ENCODE data around the gene KRT4. TPM values are rescaled to one million over a fixed set of nuclear protein-coding genes. Genes with fewer than 3 reads are reported as not detected.

KRT4 gene
- total and polyA plus RNA-seq, 2 experiments from 2014 or later = not detected

DNA sequence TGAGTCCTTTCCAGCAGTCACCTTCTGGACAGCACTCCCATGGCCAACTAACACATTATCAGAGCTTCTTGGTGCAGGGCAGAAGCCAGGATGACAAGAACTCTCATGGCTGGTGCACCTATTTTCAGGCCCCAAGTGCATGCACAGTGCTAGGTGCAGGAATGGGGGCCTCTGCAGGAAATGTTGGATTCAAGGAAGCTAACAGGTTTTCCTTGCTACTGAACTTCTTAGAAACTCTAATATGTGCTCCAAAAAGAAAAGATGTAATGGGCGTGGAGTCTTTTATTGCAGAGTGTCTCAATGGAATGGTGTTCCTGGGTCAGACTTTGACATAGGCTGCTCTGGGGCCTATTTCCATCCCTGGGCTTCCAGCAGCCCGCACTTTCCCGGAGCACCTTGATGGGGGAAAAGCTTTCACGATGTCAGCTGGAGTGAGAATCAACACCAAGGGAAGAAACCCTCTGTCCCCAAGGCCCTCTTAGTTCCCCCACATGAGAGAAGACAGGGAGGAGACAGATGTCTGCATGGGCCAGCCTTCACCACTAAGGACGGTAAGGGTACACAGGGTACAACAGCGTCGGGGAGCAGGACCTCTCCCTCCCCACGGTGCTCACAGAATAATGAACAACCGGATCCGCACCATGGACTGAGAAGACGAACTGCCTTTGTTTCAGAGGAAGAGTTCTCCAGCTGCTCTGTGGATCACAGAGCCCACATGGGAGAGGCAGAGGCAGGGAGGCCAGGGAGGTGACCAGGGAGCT, 24.9 kb downstream of the KRT4 start:
- DNase-seq (ENCODE audit: low read depth in 1 of 2, low spot score in 1 of 2) = no peak

DNA sequence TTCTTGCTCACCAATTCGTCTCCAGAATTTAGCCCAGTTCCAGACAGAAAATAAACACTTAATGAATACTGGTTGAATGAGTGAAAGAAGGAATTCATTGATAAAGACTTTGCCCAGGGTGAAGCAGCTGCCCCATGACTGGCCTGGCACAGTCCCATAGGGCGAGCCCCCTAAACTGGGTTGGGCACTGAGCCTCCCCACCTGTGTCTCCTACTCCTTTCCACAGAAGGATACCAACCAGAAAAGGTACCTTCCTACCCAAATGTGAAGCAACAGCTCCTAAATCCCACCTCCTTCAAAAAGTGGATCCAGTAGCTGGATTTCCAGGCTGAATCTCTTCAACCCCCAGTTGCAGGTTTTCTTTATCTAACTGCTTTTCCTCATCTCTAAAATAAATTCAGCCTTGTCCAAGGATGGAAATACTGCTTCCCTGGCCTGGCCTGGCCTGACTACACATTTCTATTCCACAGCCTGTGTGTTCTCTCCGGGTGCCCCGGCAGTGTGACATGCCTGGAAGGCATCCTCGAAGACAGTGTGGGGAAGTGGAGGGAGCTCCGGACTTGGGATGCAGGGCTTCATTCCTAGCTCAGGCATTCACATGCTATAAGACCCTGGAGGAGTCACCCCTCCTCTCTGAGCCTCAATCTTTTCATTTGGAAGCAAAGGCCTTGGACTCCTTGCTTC, 25.6 kb downstream of the KRT4 start:
- peaks cover 46% of the 10 kb centered on the region for H3K27me3 ChIP-seq
- no peak for DNase-seq (ENCODE audit: low read depth in 1 of 2, low spot score in 1 of 2)
- H3K4me1 ChIP-seq (ENCODE audit: low read depth) = no peaks in the 10 kb centered on the region
- H3K4me3 ChIP-seq = no peak overlapping the region
- TF ChIP-seq, protein P1, sequence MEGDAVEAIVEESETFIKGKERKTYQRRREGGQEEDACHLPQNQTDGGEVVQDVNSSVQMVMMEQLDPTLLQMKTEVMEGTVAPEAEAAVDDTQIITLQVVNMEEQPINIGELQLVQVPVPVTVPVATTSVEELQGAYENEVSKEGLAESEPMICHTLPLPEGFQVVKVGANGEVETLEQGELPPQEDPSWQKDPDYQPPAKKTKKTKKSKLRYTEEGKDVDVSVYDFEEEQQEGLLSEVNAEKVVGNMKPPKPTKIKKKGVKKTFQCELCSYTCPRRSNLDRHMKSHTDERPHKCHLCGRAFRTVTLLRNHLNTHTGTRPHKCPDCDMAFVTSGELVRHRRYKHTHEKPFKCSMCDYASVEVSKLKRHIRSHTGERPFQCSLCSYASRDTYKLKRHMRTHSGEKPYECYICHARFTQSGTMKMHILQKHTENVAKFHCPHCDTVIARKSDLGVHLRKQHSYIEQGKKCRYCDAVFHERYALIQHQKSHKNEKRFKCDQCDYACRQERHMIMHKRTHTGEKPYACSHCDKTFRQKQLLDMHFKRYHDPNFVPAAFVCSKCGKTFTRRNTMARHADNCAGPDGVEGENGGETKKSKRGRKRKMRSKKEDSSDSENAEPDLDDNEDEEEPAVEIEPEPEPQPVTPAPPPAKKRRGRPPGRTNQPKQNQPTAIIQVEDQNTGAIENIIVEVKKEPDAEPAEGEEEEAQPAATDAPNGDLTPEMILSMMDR (IDR thresholded peaks at IDR 0.05; ENCODE audit: low read depth, low read length) = no peak
- H3K9me3 ChIP-seq (ENCODE audit: low read depth) = no peaks in the 10 kb centered on the region
- no peaks in the 10 kb centered on the region for H3K36me3 ChIP-seq
- H3K27ac ChIP-seq = no peak overlapping the region

More for the DNA sequence above, 24.9 kb downstream of the KRT4 start:
- peaks cover 40% of the 10 kb centered on the region for H3K27me3 ChIP-seq
- H3K4me3 ChIP-seq = no peak overlapping the region
- H3K27ac ChIP-seq = no peak overlapping the region
- no peaks in the 10 kb centered on the region for H3K36me3 ChIP-seq
- TF ChIP-seq, protein P1 (IDR thresholded peaks at IDR 0.05; ENCODE audit: low read depth, low read length) = no peak
- no peaks in the 10 kb centered on the region for H3K4me1 ChIP-seq (ENCODE audit: low read depth)
- H3K9me3 ChIP-seq (ENCODE audit: low read depth) = no peaks in the 10 kb centered on the region

DNA sequence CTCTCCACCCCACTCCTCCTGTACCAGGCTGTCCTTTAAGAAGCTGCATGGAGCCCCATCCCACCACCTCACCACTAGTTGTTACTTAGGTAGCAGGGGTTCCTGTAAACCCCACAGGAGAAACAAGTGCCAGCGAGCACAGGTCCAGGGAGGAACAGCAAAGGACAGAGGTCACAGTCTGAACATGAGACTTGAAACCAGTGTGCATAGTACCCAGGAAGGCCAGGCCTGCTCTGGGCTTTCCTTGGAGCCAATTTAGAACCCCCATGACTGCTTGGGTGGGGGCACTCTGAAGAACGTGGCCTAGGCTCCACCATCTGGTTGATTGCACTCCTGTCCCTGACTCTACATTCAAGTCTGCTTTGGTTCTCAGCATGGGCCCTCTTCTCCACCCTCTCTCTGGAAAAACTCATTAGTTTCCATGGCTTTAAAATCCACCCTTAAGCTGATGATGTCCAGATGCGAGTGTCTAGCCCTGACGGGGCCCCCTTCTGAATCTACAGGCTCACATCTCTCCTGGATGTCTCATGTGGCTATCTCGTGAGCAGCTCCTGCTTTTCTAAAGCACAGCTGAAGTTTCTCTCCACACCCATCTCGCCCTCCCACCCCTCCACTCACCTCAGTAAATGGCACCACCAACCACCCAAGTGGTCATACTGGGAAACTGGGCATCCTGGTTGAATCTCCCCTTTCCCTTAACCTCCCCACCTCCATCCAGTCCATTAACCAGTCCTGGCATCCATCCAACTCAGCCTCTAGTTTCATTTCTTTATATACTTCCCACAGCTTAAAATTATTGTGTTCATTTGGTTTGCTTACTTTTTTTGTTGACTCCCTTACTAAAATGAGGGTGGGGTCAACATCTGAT, 26.4 kb downstream of the KRT4 start:
- Histone ChIP-seq H3K27me3 (peaks cover 39% of the 10 kb centered on the region), H3K4me1 (ENCODE audit: low read depth) (no peaks in the 10 kb centered on the region), H3K27ac (no peak overlapping the region), H3K9me3 (ENCODE audit: low read depth) (no peaks in the 10 kb centered on the region), H3K4me3 (no peak overlapping the region), H3K36me3 (no peaks in the 10 kb centered on the region)
- DNase-seq (ENCODE audit: low read depth in 1 of 2, low spot score in 1 of 2) = no peak
- TF ChIP-seq, protein P1 (IDR thresholded peaks at IDR 0.05; ENCODE audit: low read depth, low read length) = no peak

DNA sequence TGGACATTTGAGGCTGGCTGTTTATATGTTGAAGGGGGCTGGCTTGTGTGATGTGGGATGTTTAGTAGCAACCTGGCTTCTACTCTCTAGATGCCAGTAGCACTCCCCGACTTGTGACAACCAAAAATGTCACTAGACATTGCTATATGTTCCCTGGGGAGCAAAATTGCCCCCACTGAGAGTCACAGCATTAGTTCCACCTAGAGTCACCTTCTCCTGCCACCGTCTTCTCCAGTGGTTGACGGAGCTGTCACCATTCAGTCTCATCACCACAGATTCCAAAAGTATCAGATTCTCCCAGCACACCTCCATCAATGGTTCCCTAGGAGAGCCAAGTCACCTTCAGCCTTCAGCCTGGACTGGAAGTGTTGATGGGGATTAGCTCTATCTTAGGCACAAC, 29.0 kb downstream of the KRT4 start:
- H3K9me3 ChIP-seq (ENCODE audit: low read depth) = no peaks in the 10 kb centered on the region
- no peak overlapping the region for H3K4me3 ChIP-seq
- H3K4me1 ChIP-seq (ENCODE audit: low read depth) = no peaks in the 10 kb centered on the region
- no peaks in the 10 kb centered on the region for H3K36me3 ChIP-seq
- H3K27me3 ChIP-seq = peaks cover 43% of the 10 kb centered on the region
- TF ChIP-seq, protein P1 (IDR thresholded peaks at IDR 0.05; ENCODE audit: low read depth, low read length) = no peak
- DNase-seq (ENCODE audit: low read depth in 1 of 2, low spot score in 1 of 2) = no peak
- H3K27ac ChIP-seq = no peak overlapping the region

DNA sequence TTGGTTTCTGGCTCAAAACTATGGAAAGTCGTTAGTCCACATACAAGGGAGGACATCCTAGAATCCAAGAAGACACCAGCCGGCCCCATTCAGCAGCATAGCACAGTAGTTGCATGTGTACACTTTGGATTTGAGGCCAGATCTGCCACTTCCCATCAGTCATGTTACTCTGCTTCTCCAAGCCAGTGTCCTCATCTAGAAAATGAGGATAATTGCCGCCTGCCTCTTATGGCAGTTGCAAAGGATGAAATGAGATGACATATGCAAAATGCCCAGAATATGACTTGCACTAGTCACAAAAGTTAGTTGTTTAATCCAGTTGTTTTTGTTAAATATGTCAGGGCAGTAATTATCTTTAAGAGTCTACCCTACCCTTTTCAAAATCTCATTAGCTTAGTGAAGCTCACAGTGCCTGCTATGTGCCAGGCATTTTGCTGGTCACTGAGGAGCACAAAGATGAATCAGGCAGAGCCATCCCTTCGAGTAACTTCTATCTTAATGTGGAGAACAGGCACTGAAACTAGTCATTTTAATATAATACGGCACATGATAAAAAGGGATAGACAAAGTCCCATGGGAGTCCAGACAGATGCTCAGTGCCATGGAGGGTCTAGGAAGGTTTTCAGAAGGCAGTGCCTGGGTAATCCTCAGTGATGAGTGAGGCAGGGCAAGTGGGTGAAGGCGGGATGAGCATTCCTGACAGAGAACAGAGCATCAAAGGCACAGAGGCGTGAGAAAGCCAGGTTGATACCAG, 30.2 kb downstream of the KRT4 start:
- TF ChIP-seq, protein P1 (IDR thresholded peaks at IDR 0.05; ENCODE audit: low read depth, low read length) = no peak
- Histone ChIP-seq H3K27me3 (peaks cover 44% of the 10 kb centered on the region), H3K9me3 (ENCODE audit: low read depth) (no peaks in the 10 kb centered on the region)

More for the DNA sequence above, 30.2 kb downstream of the KRT4 start:
- no peak for DNase-seq (ENCODE audit: low read depth in 1 of 2, low spot score in 1 of 2)
- Histone ChIP-seq H3K4me1 (ENCODE audit: low read depth) (no peaks in the 10 kb centered on the region), H3K36me3 (no peaks in the 10 kb centered on the region), H3K27ac (no peak overlapping the region), H3K4me3 (no peak overlapping the region)
